SU-DHL-6 (cell line): ENCODE results near the gene FANCI.

ENCODE experiments used
- EZH2phosphoT487 ChIP-seq: fragments of 200-600 bp; sonication (generic), shearing (Covaris generic); conservative IDR thresholded peaks from 2 replicates; pipeline ENCODE4 v1.6.1; 2018; ENCODE audit warnings: mild to moderate bottlenecking, antibody characterized with exemption, low read length, moderate library complexity, mixed read lengths
- TF ChIP-seq, protein P1 (sequence below): fragments of 200-600 bp; sonication (generic); IDR thresholded peaks from one replicate; pipeline ENCODE4 v1.5.1; 2017; ENCODE audit warnings: antibody characterized with exemption, mild to moderate bottlenecking, low read length, moderate library complexity; ENCODE audit not compliant: insufficient read depth, poor library complexity, severe bottlenecking

DNA sequence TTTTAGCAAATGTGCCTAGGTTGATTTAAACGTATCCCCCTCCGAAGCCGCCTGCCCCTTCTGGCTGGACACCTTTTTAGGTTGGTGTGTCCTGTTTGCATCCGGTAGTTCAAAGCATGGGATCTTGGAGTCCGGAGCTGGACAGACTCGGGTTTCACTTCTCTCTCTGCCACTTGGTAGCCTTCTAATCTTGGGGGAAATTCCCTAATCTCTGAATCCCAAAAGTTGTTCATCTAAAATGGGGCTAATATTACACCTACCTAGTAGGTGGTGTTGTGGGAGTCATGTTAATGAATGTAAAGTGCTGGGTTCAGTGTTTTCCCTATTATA is 760 bp downstream of the FANCI start:
- TF ChIP-seq, protein P1, sequence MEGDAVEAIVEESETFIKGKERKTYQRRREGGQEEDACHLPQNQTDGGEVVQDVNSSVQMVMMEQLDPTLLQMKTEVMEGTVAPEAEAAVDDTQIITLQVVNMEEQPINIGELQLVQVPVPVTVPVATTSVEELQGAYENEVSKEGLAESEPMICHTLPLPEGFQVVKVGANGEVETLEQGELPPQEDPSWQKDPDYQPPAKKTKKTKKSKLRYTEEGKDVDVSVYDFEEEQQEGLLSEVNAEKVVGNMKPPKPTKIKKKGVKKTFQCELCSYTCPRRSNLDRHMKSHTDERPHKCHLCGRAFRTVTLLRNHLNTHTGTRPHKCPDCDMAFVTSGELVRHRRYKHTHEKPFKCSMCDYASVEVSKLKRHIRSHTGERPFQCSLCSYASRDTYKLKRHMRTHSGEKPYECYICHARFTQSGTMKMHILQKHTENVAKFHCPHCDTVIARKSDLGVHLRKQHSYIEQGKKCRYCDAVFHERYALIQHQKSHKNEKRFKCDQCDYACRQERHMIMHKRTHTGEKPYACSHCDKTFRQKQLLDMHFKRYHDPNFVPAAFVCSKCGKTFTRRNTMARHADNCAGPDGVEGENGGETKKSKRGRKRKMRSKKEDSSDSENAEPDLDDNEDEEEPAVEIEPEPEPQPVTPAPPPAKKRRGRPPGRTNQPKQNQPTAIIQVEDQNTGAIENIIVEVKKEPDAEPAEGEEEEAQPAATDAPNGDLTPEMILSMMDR = no peak
- no peak for TF ChIP-seq EZH2phosphoT487
